HL-60 (cell line): ENCODE results near the gene NOD2.

Source experiments
- DNase-seq, 2 experiments: peaks; one replicate each; pipeline ENCODE4 v3.0.0-alpha.2; 2010 to 2020; ENCODE audit warnings: low read depth in 1 of 2, low spot score in 1 of 2
- H3K27ac ChIP-seq: fragments of 250-450 bp; sonication (Bioruptor Pico); replicated peaks from 2 replicates; pipeline ENCODE4 v1.5.1; 2020; ENCODE audit warnings: mild to moderate bottlenecking, moderate library complexity
- H3K27me3 ChIP-seq: fragments of 250-450 bp; sonication (Bioruptor Pico); 2 replicates; pipeline ENCODE4 v1.5.1; 2021; ENCODE audit warnings: mild to moderate bottlenecking, moderate library complexity; ENCODE audit not compliant: insufficient read depth, poor library complexity, severe bottlenecking
- H3K4me3 ChIP-seq: replicated peaks from 2 replicates; pipeline ENCODE4 v1.5.1; 2011; ENCODE audit warnings: mild to moderate bottlenecking, control low read depth, low read length; ENCODE audit not compliant: insufficient read depth
- CTCF ChIP-seq: IDR thresholded peaks from one replicate; pipeline ENCODE4 v1.5.1; 2011; ENCODE audit warnings: low read length, control low read depth, inconsistent platforms; ENCODE audit not compliant: insufficient read depth
- GABPA ChIP-seq: IDR thresholded peaks from 2 replicates; pipeline ENCODE4 v1.6.1; 2012; ENCODE audit warnings: low read depth
- POLR2AphosphoS5 ChIP-seq: IDR thresholded peaks from 2 replicates; pipeline ENCODE4 v1.6.1; 2012; ENCODE audit warnings: low read depth
- REST ChIP-seq: IDR thresholded peaks from 2 replicates; pipeline ENCODE4 v1.6.1; 2012; ENCODE audit warnings: low read depth; ENCODE audit not compliant: insufficient replicate concordance
- SPI1 ChIP-seq: IDR thresholded peaks from 2 replicates; pipeline ENCODE4 v1.6.1; 2012; ENCODE audit warnings: low read depth, mild to moderate bottlenecking, borderline replicate concordance
- microRNA-seq: library from miRNA; unstranded; fragments of <30 nt; microRNA quantifications from one replicate; pipeline ENCODE4, GENCODE V29; 2018

NOD2 gene

GRCh38 chr16:50781043-50781442 lies 87.6 kb downstream of the NOD2 start:
- no peak for TF ChIP-seq REST
- no peak for TF ChIP-seq CTCF
- no peak for DNase-seq
- no peak overlapping the region for H3K4me3 ChIP-seq
- no peaks in the 10 kb centered on the region for H3K27me3 ChIP-seq
- no peak overlapping the region for H3K27ac ChIP-seq

GRCh38 chr16:50781518-50781917 lies 88.1 kb downstream of the NOD2 start:
- Histone ChIP-seq H3K27me3 (no peaks in the 10 kb centered on the region), H3K27ac (no peak overlapping the region), H3K4me3 (no peak overlapping the region)
- DNase-seq: no peak
- no peak for TF ChIP-seq REST
- TF ChIP-seq GABPA: no peak
- TF ChIP-seq CTCF: no peak
- TF ChIP-seq SPI1: no peak
- TF ChIP-seq POLR2AphosphoS5: no peak

Small RNA genes within 50 kb of the gene (microRNA-seq; reads per million reads assigned to microRNA genes)
- 0.90 reads per million for gene MIR3181
